ENCODE data around the gene SH3RF2. TPM values are rescaled to one million over a fixed set of nuclear protein-coding genes. Genes with fewer than 3 reads are reported as not detected.
A peak's percentile ranks its signal among the peaks of the same experiment; 100 is the strongest.

SH3RF2 gene
- total and polyA plus RNA-seq, 2 of the 13 experiments (the other 11 are each of a cell fraction or from before 2014, with no cell fraction given) = 2.6 to 3.7 TPM

DNA sequence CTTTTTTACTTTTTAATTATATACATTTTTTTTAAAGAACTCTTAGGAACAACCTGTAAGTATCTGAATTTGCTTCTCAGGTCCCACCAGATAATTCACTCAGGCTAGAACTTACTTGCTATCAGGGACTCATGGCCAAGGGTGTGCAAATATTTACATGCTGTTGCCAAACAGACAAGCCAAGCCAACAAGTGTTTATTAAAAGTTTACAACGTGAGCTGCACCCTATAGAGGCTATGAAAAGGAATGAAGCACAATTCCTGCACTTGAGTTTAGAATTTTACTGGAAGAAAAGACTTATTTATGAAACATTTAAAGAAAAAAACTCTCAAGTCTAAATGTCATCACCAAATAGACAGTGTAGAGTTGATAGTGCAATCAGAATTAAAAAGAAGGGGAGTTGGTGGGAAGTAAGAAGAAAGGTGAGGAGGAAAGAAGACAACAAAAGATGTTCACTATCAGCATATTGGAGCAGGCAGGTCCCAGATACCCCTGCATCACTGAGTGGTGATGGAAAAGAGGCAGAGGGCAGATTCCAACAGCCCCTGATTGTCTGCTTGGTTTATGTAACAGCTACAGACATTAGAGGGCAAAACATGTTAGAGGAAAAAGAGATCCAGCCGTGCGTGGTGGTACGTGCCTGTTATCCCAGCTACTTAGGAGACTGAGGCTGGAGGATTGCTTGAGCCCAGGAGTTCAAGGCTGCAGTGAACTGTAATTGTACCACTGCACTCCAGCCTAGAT is 32.8 kb downstream of the SH3RF2 start (continued):
- TF ChIP-seq, protein P1, sequence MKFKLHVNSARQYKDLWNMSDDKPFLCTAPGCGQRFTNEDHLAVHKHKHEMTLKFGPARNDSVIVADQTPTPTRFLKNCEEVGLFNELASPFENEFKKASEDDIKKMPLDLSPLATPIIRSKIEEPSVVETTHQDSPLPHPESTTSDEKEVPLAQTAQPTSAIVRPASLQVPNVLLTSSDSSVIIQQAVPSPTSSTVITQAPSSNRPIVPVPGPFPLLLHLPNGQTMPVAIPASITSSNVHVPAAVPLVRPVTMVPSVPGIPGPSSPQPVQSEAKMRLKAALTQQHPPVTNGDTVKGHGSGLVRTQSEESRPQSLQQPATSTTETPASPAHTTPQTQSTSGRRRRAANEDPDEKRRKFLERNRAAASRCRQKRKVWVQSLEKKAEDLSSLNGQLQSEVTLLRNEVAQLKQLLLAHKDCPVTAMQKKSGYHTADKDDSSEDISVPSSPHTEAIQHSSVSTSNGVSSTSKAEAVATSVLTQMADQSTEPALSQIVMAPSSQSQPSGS (CRISPR knock-in tag; IDR thresholded peaks at IDR 0.05) = no peak
- TF ChIP-seq CHCHD3 (CRISPR knock-in tag; IDR thresholded peaks at IDR 0.05) (no peak), SMYD3 (CRISPR knock-in tag; IDR thresholded peaks at IDR 0.05) (0 out of 2 replicates have a peak, but pooled peaks have one; percentile 62), NBN (conservative IDR thresholded peaks at IDR 0.05) (no peak), RNF2 (conservative IDR thresholded peaks at IDR 0.05; ENCODE audit: low read depth) (no peak), ZNF589 (CRISPR knock-in tag; conservative IDR thresholded peaks at IDR 0.05) (no peak), ZNF782 (CRISPR knock-in tag; IDR thresholded peaks at IDR 0.05; ENCODE audit: borderline replicate concordance) (no peak), ZZZ3 (CRISPR knock-in tag; IDR thresholded peaks at IDR 0.05; ENCODE audit: borderline replicate concordance) (no peak), ZNF713 (CRISPR knock-in tag; IDR thresholded peaks at IDR 0.05) (no peak), PRPF4 (IDR thresholded peaks at IDR 0.05; ENCODE audit: low read depth, low read length, poor library complexity, severe bottlenecking) (no peak), FOXA3 (CRISPR knock-in tag; IDR thresholded peaks at IDR 0.05) (peak; percentile 85), ZIK1 (CRISPR knock-in tag; IDR thresholded peaks at IDR 0.05; ENCODE audit: borderline replicate concordance, low read depth) (no peak), SALL1 (CRISPR knock-in tag; IDR thresholded peaks at IDR 0.05) (peak; percentile 31; the same call in 1 of the 2 replicates), ZNF138 (CRISPR knock-in tag; IDR thresholded peaks at IDR 0.05; ENCODE audit: low read depth) (no peak), ZNF256 (CRISPR knock-in tag; conservative IDR thresholded peaks at IDR 0.05) (no peak), U2AF2 (IDR thresholded peaks at IDR 0.05; ENCODE audit: low read depth, low read length) (no peak), SOX6 (IDR thresholded peaks at IDR 0.05) (no peak), SOX6 (CRISPR knock-in tag; IDR thresholded peaks at IDR 0.05) (peak; percentile 42)
- TF ChIP-seq, protein P2, sequence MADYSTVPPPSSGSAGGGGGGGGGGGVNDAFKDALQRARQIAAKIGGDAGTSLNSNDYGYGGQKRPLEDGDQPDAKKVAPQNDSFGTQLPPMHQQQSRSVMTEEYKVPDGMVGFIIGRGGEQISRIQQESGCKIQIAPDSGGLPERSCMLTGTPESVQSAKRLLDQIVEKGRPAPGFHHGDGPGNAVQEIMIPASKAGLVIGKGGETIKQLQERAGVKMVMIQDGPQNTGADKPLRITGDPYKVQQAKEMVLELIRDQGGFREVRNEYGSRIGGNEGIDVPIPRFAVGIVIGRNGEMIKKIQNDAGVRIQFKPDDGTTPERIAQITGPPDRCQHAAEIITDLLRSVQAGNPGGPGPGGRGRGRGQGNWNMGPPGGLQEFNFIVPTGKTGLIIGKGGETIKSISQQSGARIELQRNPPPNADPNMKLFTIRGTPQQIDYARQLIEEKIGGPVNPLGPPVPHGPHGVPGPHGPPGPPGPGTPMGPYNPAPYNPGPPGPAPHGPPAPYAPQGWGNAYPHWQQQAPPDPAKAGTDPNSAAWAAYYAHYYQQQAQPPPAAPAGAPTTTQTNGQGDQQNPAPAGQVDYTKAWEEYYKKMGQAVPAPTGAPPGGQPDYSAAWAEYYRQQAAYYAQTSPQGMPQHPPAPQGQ (CRISPR knock-in tag; IDR thresholded peaks at IDR 0.05; ENCODE audit: borderline replicate concordance) = no peak
- TF ChIP-seq, protein P3, sequence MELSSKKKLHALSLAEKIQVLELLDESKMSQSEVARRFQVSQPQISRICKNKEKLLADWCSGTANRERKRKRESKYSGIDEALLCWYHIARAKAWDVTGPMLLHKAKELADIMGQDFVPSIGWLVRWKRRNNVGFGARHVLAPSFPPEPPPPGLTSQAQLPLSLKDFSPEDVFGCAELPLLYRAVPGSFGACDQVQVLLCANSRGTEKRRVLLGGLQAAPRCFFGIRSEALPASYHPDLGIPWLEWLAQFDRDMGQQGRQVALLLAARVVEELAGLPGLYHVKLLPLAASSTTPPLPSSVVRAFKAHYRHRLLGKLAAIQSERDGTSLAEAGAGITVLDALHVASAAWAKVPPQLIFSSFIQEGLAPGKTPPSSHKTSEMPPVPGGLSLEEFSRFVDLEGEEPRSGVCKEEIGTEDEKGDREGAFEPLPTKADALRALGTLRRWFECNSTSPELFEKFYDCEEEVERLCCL (CRISPR knock-in tag; IDR thresholded peaks at IDR 0.05; ENCODE audit: borderline replicate concordance) = no peak
- TF ChIP-seq, protein P4, sequence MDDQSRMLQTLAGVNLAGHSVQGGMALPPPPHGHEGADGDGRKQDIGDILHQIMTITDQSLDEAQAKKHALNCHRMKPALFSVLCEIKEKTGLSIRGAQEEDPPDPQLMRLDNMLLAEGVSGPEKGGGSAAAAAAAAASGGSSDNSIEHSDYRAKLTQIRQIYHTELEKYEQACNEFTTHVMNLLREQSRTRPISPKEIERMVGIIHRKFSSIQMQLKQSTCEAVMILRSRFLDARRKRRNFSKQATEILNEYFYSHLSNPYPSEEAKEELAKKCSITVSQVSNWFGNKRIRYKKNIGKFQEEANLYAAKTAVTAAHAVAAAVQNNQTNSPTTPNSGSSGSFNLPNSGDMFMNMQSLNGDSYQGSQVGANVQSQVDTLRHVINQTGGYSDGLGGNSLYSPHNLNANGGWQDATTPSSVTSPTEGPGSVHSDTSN (CRISPR knock-in tag; IDR thresholded peaks at IDR 0.05; ENCODE audit: borderline replicate concordance) = no peak
- TF ChIP-seq, protein P5, sequence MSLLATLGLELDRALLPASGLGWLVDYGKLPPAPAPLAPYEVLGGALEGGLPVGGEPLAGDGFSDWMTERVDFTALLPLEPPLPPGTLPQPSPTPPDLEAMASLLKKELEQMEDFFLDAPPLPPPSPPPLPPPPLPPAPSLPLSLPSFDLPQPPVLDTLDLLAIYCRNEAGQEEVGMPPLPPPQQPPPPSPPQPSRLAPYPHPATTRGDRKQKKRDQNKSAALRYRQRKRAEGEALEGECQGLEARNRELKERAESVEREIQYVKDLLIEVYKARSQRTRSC (CRISPR knock-in tag; IDR thresholded peaks at IDR 0.05; ENCODE audit: low read depth) = no peak
- TF ChIP-seq, protein P6, sequence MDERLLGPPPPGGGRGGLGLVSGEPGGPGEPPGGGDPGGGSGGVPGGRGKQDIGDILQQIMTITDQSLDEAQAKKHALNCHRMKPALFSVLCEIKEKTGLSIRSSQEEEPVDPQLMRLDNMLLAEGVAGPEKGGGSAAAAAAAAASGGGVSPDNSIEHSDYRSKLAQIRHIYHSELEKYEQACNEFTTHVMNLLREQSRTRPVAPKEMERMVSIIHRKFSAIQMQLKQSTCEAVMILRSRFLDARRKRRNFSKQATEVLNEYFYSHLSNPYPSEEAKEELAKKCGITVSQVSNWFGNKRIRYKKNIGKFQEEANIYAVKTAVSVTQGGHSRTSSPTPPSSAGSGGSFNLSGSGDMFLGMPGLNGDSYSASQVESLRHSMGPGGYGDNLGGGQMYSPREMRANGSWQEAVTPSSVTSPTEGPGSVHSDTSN (CRISPR knock-in tag; IDR thresholded peaks at IDR 0.05) = no peak
